Stimulated activated CD4-positive, alpha-beta T cell treated with anti-CD3 and anti-CD28 coated beads, Interleukin-4, amount 100 ng/mL, for 4 hours (primary cell): ENCODE data around the gene TRNP1.
A peak's percentile ranks its signal among the peaks of the same experiment; 100 is the strongest.

ENCODE experiments used
- DNase-seq, 2 experiments: peaks; one replicate each; pipeline ENCODE4 v3.0.0-alpha.2; 2020

TRNP1 gene

DNA sequence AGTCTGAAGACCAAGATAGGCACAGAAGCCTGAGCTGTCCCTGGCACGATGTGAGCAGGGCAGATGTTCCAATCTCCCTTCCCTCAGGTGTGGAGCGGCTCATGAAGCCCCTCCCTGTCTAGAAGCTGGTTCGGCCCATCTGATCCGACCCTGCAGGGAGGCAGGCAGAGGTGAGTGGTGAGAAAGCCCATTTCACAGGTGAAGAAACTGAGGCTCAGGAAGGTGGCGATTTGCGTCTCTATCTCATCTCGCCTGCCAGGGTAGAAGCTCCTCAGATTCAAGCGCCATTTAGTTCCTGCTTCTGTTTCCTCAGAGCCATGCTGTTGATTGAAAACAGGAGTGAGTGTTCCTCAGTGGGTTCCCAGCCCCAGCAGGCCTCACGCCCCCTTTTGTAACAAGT is 36.0 kb downstream of the TRNP1 start:
- DNase-seq = no peak

- no peak for DNase-seq
These were observed 38.0 kb downstream of the TRNP1 start for GRCh38 chr1:27031235-27032118.

DNA sequence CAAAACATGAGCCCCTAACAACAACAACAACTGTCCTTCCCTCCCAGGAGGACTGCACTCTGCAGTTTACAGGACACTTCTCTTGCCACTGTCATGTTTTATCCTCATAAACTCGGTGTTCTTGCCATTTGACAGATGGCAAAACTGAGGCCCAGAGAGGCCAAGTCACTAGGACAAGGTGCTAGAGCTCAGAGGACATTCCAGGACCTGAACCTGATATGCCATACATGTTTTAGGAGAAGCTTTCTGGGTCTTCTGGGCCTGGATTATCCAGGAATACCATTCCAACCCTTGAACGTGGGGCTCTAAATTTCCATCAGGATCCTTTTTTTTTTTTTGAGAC is 38.6 kb downstream of the TRNP1 start:
- no peak for DNase-seq

GRCh38 chr1:27033043-27033746 is 39.7 kb downstream of the TRNP1 start:
- DNase-seq = no peak

DNA sequence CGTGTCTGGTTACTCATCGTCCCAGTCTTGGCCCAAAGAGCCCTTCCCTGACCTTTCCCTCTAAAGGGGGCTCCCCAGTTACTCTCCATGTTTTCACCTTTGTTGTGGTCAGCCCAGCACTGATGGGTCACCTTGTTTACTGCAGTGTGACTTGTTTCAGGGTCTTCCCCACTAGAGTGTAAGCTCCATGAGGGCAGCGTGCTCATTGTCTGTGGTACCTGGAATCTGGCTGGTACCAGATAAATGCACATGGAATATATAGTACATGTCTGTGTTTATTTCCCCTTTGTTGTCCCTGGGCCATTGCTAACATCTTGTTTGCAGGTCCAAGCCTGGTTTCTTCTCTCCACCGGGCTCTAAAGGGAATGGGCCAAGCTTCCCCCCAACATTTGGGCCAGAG is 41.9 kb downstream of the TRNP1 start:
- DNase-seq = no peak

GRCh38 chr1:27036718-27037117 is 43.2 kb downstream of the TRNP1 start:
- no peak for DNase-seq

DNA sequence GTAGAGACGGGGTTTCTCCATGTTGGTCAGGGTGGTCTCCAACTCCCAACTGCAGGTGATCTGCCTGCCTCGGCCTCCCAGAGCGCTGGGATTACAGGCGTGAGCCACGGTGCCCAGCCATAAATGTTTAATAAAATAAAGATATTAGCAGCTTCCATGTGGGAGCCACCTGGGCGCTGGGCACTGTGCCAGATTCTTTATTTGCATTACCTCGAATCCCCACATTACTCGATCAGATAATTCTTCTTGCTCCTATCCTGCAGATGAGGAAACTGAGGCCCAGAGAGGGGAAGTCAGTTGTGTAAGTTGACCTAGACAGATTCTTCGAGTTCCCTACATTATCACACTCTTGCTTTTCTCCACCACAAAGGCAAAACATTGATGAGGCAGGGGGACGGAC is 44.0 kb downstream of the TRNP1 start:
- no peak for DNase-seq

GRCh38 chr1:27038020-27038419 is 44.5 kb downstream of the TRNP1 start:
- no peak for DNase-seq

DNA sequence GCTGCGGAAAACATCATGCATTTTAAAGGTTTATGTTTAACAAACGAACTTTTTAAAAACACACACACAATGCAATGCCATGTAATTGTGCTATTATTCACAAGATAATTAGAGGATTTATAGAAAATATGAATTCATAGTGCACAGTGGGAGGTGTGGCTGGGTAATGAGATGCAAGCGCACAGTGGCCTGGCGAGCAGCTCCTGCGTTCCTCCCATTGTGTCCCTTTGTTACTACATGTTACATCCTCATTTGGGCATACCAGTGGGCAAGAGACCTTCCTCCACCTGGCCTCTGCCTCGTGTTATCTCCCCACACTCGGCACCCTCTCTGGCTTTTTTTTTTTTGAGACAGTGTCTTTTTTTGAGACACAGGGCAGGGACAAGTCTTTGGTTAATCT is 49.2 kb downstream of the TRNP1 start:
- DNase-seq = no peak

- DNase-seq = peak; percentile 80 to 92
These were observed 51.2 kb downstream of the TRNP1 start for GRCh38 chr1:27044613-27045151.

DNA sequence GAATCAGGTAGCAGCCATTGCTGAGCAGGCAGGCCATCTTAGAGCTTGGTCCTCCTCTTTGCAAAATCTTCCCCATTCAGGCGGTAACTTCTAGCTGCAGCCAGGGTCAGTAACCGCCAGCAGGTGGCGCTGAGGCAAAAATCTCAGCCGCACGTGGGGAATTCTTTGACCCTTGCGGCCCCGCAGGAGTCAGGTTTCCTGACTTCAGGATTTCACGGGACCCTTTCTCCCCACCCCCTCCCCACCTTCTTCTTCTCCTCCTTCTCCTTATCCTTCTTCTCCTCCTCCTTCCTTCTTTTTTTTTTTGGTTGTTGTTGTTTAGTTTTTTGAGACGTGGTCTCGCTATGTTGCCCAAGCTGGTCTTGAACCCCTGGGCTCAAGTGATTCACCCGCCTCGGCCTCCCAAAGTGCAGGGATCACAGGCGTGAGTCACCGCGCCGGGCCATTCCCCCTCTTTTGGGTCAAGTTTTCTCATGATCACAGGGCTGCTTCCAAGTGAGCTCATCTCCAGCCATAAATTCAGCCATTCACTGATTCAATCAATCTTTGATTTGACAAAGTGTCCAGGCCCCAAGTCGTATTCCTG is 52.6 kb downstream of the TRNP1 start:
- DNase-seq = peak; percentile 40 to 69

- no peak for DNase-seq
These were observed 54.4 kb downstream of the TRNP1 start for GRCh38 chr1:27047914-27048313.

DNA sequence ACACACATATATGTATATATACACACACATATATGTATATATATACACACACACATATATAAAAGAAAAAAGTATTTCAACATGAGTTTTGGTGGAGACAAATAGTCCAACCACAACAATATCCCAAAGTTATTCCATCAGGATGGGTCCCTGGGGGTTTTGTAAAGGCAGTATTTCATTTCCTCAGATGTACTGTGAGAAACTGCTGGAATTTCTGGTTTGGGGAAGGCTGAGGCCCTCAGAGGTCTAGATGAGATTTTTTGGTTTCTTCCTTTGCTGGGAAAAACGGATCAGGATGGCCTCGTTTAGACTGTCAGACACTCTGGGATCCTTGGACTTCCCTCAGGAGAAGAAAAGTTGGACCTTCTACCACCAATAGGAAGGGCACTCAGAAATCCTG is 55.6 kb downstream of the TRNP1 start:
- no peak for DNase-seq

DNA sequence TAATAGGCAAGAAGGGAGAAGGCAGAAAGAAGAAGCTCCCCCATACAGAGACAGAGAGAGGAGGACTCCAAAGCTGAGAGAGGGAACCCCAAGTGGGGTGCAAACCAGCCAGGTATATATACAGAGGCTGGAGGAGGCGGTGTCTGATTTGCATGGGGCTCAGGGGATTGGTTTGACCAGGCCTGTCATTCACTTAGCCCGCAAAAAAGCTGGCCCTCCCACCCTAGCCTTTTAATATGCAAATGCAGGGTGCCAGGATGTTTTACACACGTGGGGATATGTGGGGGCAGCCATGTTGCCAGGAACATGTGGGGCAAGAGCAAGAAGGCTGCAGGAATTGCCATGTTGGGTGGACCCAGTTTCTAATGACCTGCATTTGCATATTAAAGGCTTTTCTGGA is 56.1 kb downstream of the TRNP1 start:
- no peak for DNase-seq
